HepG2 (cell line): ENCODE results near the gene FBXO28. TPM values are rescaled to one million over a fixed set of nuclear protein-coding genes. Genes with fewer than 3 reads are reported as not detected.

Experiments used
- ATAC-seq: fragments of 200-7000 bp; cut with Tn5 transposase; 3 replicates; pipeline ENCODE4 v1.9.1; 2020; ENCODE audit warnings: mild to moderate bottlenecking, moderate library complexity
- BruUV-seq: library from RNA; stranded (reverse); fragments of 400-500 nt; replicated peaks from 2 replicates; lab custom pipeline; 2021; lab: Mats Ljungman, UMichigan
- CTCF ChIA-PET: fragments of 300-600 bp; formaldehyde crosslinking; extraction: SDS; loops from one replicate; lab custom pipeline; 2021; ENCODE audit warnings: low total read pairs, inconsistent platforms, low intra/inter-chr PET ratio; lab: Yijun Ruan, JAX
- POLR2A ChIA-PET: fragments of 350-600 bp; sonication (Branson Sonifier 250); formaldehyde crosslinking; loops from one replicate; lab custom pipeline; 2020; ENCODE audit warnings: antibody characterized with exemption, inconsistent platforms; lab: Yijun Ruan, JAX
- DNase-seq: peaks from one replicate; pipeline ENCODE4 v3.0.0-alpha.2; 2015; ENCODE audit warnings: low spot score
- FAIRE-seq: peaks from 3 replicates; lab custom pipeline; 2011; peaks lifted over from hg19 to GRCh38; lab: Jason Lieb, UNC
- H2AFZ ChIP-seq: one replicate; pipeline ENCODE4 v1.6.1; 2011; ENCODE audit warnings: low read length, inconsistent platforms
- H3K27ac ChIP-seq: fragments of 300-600 bp; 3 replicates; pipeline ENCODE4 v1.8.0; 2011; ENCODE audit warnings: mixed run types, mild to moderate bottlenecking, mixed read lengths, low read length, inconsistent platforms; ENCODE audit not compliant: insufficient read depth; ENCODE audit errors: extremely low read length
- H3K27me3 ChIP-seq, 2 experiments: fragments of 200-600 bp in 1 of 2; 2 replicates in 1 of 2; 3 replicates in 1 of 2; pipeline versions ENCODE4 v1.6.0 to v1.8.0; 2011; ENCODE audit warnings: low read length in 2 of 2, mild to moderate bottlenecking in 2 of 2, moderate library complexity in 2 of 2, inconsistent platforms in 1 of 2; ENCODE audit not compliant: insufficient read depth in 2 of 2, control insufficient read depth in 1 of 2
- H3K36me3 ChIP-seq, 2 experiments: fragments of 200-600 bp in 1 of 2; replicated peaks in 1 of 2; 2 replicates in 1 of 2; 3 replicates in 1 of 2; pipeline versions ENCODE4 v1.5.1 to v1.8.0; 2011; ENCODE audit warnings: low read length in 2 of 2, inconsistent platforms in 1 of 2; ENCODE audit not compliant: insufficient read depth in 2 of 2, control insufficient read depth in 1 of 2
- H3K4me1 ChIP-seq: 2 replicates; pipeline ENCODE4 v1.5.1; 2012; ENCODE audit warnings: low read length, inconsistent platforms; ENCODE audit not compliant: insufficient read depth
- H3K4me2 ChIP-seq: 2 replicates; pipeline ENCODE4 v1.6.0; 2011; ENCODE audit warnings: low read depth, low read length, inconsistent platforms
- H3K4me3 ChIP-seq, 3 experiments: fragments of 200-600 bp in 1 of 3; sonication (generic), shearing (Covaris generic) in 1 of 3; replicated peaks in 1 of 3; 2 replicates each; pipeline ENCODE4 v1.5.1; 2011 to 2016; ENCODE audit warnings: low read length in 3 of 3, inconsistent platforms in 2 of 3, low read depth in 2 of 3, mild to moderate bottlenecking in 2 of 3, control low read depth in 1 of 3, mixed read lengths in 1 of 3; ENCODE audit not compliant: insufficient read depth in 1 of 3
- H3K79me2 ChIP-seq: one replicate; pipeline ENCODE4 v1.6.1; 2011; ENCODE audit warnings: low read length, inconsistent platforms; ENCODE audit not compliant: insufficient read depth
- H3K9ac ChIP-seq: 2 replicates; pipeline ENCODE4 v1.6.0; 2011; ENCODE audit warnings: mild to moderate bottlenecking, low read depth, low read length, inconsistent platforms; ENCODE audit not compliant: insufficient read depth
- H3K9me3 ChIP-seq: 2 replicates; pipeline ENCODE4 v1.5.1; 2012; ENCODE audit warnings: mild to moderate bottlenecking, low read length
- H4K20me1 ChIP-seq: 2 replicates; pipeline ENCODE4 v1.6.0; 2011; ENCODE audit warnings: inconsistent platforms, mild to moderate bottlenecking, low read length, moderate library complexity; ENCODE audit not compliant: insufficient read depth
- ARID2 ChIP-seq: sonication (generic); formaldehyde crosslinking; IDR thresholded peaks from 2 replicates; pipeline ENCODE4 v1.8.1; 2022; ENCODE audit warnings: mild to moderate bottlenecking, missing genetic modification reagents, borderline replicate concordance
- ELF4 ChIP-seq: sonication (generic); formaldehyde crosslinking; IDR thresholded peaks from 2 replicates; pipeline ENCODE4 v1.5.0; 2020; ENCODE audit warnings: missing genetic modification reagents, mild to moderate bottlenecking, moderate library complexity, borderline replicate concordance
- ETV5 ChIP-seq: IDR thresholded peaks from 2 replicates; pipeline ENCODE4 v1.6.1; 2018; ENCODE audit warnings: missing biosample characterization, missing genetic modification reagents, inconsistent platforms, borderline replicate concordance
- GABPB1 ChIP-seq: IDR thresholded peaks from 2 replicates; pipeline ENCODE4 v1.6.1; 2016; ENCODE audit warnings: mild to moderate bottlenecking, missing genetic modification reagents, moderate library complexity, missing compliant biosample characterization
- HNRNPH1 ChIP-seq: fragments of 200-400 bp; formaldehyde crosslinking; optimal IDR thresholded peaks from 2 replicates; pipeline ENCODE3; 2017; ENCODE audit warnings: mild to moderate bottlenecking, low read depth, low read length
- HOXA7 ChIP-seq: sonication (generic); formaldehyde crosslinking; IDR thresholded peaks from 2 replicates; pipeline ENCODE4 v1.8.1; 2022; ENCODE audit warnings: mild to moderate bottlenecking, missing genetic modification reagents, moderate library complexity
- MED8 ChIP-seq: sonication (generic); formaldehyde crosslinking; IDR thresholded peaks from 2 replicates; pipeline ENCODE4 v1.8.1; 2023; ENCODE audit warnings: mild to moderate bottlenecking, missing genetic modification reagents; ENCODE audit not compliant: insufficient replicate concordance
- NRL ChIP-seq: sonication (generic); formaldehyde crosslinking; IDR thresholded peaks from 2 replicates; pipeline ENCODE4 v1.5.0; 2020; ENCODE audit warnings: missing genetic modification reagents, mild to moderate bottlenecking, moderate library complexity, borderline replicate concordance
- PAWR ChIP-seq: sonication (generic); formaldehyde crosslinking; IDR thresholded peaks from 2 replicates; pipeline ENCODE4 v1.4.0; 2020; ENCODE audit warnings: missing genetic modification reagents, mild to moderate bottlenecking, borderline replicate concordance
- PLRG1 ChIP-seq: fragments of 450-650 bp; conservative IDR thresholded peaks from 2 replicates; pipeline ENCODE4 v1.6.1; 2016
- RFX3 ChIP-seq: IDR thresholded peaks from 2 replicates; pipeline ENCODE4 v1.6.1; 2016; ENCODE audit warnings: missing biosample characterization, missing genetic modification reagents
- TBL1XR1 ChIP-seq: fragments of 150-350 bp; IDR thresholded peaks from 2 replicates; pipeline ENCODE4 v1.6.1; 2014; ENCODE audit warnings: borderline replicate concordance, low read length; ENCODE audit not compliant: partially characterized antibody
- ZFP36 ChIP-seq: fragments of 150-350 bp; IDR thresholded peaks from 2 replicates; pipeline ENCODE4 v1.6.1; 2018; ENCODE audit warnings: borderline replicate concordance, low read length, low read depth; ENCODE audit not compliant: partially characterized antibody
- ZNF335 ChIP-seq: sonication (generic); formaldehyde crosslinking; IDR thresholded peaks from 2 replicates; pipeline ENCODE4 v1.4.0; 2020; ENCODE audit warnings: missing genetic modification reagents
- ZNF614 ChIP-seq: IDR thresholded peaks from 2 replicates; pipeline ENCODE4 v1.6.1; 2018; ENCODE audit warnings: missing biosample characterization, missing genetic modification reagents, inconsistent platforms, borderline replicate concordance
- WGBS: methylation state at CpG from one replicate; pipeline ENCODE4 v1.1.6; 2017; ENCODE audit warnings: low lambda C conversion rate; 5-methylcytosine and 5-hydroxymethylcytosine counted together
- in situ Hi-C: cut with HindIII; loops from 2 replicates; pipeline ENCODE4 v1.10.0; 2017; ENCODE audit warnings: low pct_unique_long_range_greater_than_20kb; ENCODE audit not compliant: extremely low pct_ligation_motif_present
- intact Hi-C: fragments of 100-400 bp; cut with micrococcal nuclease; formaldehyde crosslinking; loops from one replicate; pipeline ENCODE4 v1.10.0; 2022; ENCODE audit not compliant: unreplicated experiment
- polyA plus RNA-seq, 8 experiments: library from polyadenylated mRNA; depleted of rRNA in 3 of 8; stranded (reverse) in 7 of 8; unstranded in 1 of 8; fragments of >200 nt; fragmentation: Illumina TruSeq in 4 of 8; extraction: Trizol in 4 of 8; gene quantifications; 2 replicates each; pipeline versions ENCODE4 v1.2.1 to v1.2.3, GENCODE V29; 2011 to 2016; ENCODE audit warnings: low read depth in 4 of 8, missing spikeins in 1 of 8, mixed read lengths in 1 of 8; ENCODE audit not compliant: insufficient read depth in 1 of 8
- total RNA-seq, 5 experiments: library from RNA; depleted of rRNA; stranded (reverse); fragments of >200 nt; fragmentation: Illumina TruSeq; extraction: Trizol; gene quantifications; 2 replicates each; pipeline ENCODE4 v1.2.3, GENCODE V29; 2016; ENCODE audit warnings: low read depth in 1 of 5
- TF ChIP-seq, protein P1 (sequence below): sonication (generic); formaldehyde crosslinking; IDR thresholded peaks from 2 replicates; pipeline ENCODE4 v1.4.0; 2020; ENCODE audit warnings: missing genetic modification reagents
- TF ChIP-seq, protein P2 (sequence below): sonication (generic); formaldehyde crosslinking; conservative IDR thresholded peaks from 2 replicates; pipeline ENCODE4 v1.8.0; 2022; ENCODE audit warnings: low read depth, missing genetic modification reagents
- TF ChIP-seq, protein P3 (sequence below): sonication (generic); formaldehyde crosslinking; IDR thresholded peaks from 2 replicates; pipeline ENCODE4 v1.9.0; 2021; ENCODE audit warnings: missing genetic modification reagents, borderline replicate concordance
- TF ChIP-seq, protein P4 (sequence below): sonication (generic); formaldehyde crosslinking; IDR thresholded peaks from 2 replicates; pipeline ENCODE4 v1.5.0; 2020; ENCODE audit warnings: missing genetic modification reagents

FBXO28 gene
- total and polyA plus RNA-seq, 2 of the 13 experiments (the other 11 are each of a cell fraction or from before 2014, with no cell fraction given) = 8.5 to 29.1 TPM

DNA sequence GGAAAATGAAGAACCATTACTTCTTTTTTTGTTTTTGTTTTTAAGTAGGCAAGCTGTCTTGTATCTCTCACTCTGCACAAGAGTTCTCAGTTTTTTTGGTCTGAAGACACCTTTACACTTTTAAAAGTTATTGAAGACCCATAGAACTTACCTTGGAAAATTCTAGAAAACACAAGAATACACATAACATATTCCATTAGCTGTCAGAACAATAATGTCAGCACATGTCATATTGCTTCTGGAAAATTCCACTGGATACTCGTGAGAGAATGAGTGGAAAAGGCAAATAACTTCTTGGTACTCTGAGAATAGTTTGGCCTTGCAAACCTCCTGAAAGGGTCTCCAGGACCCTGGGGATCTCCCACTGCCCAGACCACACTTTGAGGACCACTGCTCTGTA is 4.8 kb downstream of the FBXO28 start:
- in situ Hi-C loops = loop anchor here (5.0 kb wide), 1 partner anchor 214 kb away; the partner anchor contains the start of gene NVL
- ATAC-seq (no peak), FAIRE-seq (no peak), DNase-seq (no peak)
- Histone ChIP-seq H3K4me1 (peaks cover 17% of the 10 kb centered on the region), H3K36me3 (peaks cover 0 to 7% of the 10 kb centered on the region in 2 experiments; a peak in 3 of 5 replicates), H2AFZ (no peak overlapping the region), H3K9me3 (no peaks in the 10 kb centered on the region), H4K20me1 (peaks cover 9% of the 10 kb centered on the region), H3K9ac (no peak overlapping the region), H3K4me3 (no peak overlapping the region), H3K4me2 (no peak overlapping the region), H3K27ac (no peak overlapping the region), H3K79me2 (peaks cover 77% of the 10 kb centered on the region), H3K27me3 (no peaks in the 10 kb centered on the region; a peak in 1 of 5 replicates)
- no TSS peak for BruUV-seq
- 100% methylated on average over 1 of the region's 1 CpG for WGBS
- ChIA-PET POLR2A (no interaction called here), CTCF (no interaction called here)
- intact Hi-C loops = loop anchor here (5.0 to 10.0 kb wide), 2 partner anchors 336 to 809 kb away; partner anchors contain the start of gene DNAH14
- TF ChIP-seq HNRNPH1 (no peak), PLRG1 (no peak), PAWR (no peak), GABPB1 (no peak), HOXA7 (CRISPR knock-in tag) (no peak), MED8 (CRISPR knock-in tag) (no peak), ARID2 (CRISPR knock-in tag) (no peak), TBL1XR1 (no peak), RFX3 (no peak), ELF4 (CRISPR knock-in tag) (no peak), ZNF614 (no peak), ETV5 (CRISPR knock-in tag) (no peak), NRL (CRISPR knock-in tag) (no peak), ZFP36 (no peak), ZNF335 (no peak)
- TF ChIP-seq, protein P1, sequence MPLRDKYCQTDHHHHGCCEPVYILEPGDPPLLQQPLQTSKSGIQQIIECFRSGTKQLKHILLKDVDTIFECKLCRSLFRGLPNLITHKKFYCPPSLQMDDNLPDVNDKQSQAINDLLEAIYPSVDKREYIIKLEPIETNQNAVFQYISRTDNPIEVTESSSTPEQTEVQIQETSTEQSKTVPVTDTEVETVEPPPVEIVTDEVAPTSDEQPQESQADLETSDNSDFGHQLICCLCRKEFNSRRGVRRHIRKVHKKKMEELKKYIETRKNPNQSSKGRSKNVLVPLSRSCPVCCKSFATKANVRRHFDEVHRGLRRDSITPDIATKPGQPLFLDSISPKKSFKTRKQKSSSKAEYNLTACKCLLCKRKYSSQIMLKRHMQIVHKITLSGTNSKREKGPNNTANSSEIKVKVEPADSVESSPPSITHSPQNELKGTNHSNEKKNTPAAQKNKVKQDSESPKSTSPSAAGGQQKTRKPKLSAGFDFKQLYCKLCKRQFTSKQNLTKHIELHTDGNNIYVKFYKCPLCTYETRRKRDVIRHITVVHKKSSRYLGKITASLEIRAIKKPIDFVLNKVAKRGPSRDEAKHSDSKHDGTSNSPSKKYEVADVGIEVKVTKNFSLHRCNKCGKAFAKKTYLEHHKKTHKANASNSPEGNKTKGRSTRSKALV = no peak
- TF ChIP-seq, protein P2, sequence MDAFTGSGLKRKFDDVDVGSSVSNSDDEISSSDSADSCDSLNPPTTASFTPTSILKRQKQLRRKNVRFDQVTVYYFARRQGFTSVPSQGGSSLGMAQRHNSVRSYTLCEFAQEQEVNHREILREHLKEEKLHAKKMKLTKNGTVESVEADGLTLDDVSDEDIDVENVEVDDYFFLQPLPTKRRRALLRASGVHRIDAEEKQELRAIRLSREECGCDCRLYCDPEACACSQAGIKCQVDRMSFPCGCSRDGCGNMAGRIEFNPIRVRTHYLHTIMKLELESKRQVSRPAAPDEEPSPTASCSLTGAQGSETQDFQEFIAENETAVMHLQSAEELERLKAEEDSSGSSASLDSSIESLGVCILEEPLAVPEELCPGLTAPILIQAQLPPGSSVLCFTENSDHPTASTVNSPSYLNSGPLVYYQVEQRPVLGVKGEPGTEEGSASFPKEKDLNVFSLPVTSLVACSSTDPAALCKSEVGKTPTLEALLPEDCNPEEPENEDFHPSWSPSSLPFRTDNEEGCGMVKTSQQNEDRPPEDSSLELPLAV (CRISPR knock-in tag) = no peak
- TF ChIP-seq, protein P3, sequence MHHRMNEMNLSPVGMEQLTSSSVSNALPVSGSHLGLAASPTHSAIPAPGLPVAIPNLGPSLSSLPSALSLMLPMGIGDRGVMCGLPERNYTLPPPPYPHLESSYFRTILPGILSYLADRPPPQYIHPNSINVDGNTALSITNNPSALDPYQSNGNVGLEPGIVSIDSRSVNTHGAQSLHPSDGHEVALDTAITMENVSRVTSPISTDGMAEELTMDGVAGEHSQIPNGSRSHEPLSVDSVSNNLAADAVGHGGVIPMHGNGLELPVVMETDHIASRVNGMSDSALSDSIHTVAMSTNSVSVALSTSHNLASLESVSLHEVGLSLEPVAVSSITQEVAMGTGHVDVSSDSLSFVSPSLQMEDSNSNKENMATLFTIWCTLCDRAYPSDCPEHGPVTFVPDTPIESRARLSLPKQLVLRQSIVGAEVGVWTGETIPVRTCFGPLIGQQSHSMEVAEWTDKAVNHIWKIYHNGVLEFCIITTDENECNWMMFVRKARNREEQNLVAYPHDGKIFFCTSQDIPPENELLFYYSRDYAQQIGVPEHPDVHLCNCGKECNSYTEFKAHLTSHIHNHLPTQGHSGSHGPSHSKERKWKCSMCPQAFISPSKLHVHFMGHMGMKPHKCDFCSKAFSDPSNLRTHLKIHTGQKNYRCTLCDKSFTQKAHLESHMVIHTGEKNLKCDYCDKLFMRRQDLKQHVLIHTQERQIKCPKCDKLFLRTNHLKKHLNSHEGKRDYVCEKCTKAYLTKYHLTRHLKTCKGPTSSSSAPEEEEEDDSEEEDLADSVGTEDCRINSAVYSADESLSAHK (CRISPR knock-in tag) = no peak
- TF ChIP-seq, protein P4, sequence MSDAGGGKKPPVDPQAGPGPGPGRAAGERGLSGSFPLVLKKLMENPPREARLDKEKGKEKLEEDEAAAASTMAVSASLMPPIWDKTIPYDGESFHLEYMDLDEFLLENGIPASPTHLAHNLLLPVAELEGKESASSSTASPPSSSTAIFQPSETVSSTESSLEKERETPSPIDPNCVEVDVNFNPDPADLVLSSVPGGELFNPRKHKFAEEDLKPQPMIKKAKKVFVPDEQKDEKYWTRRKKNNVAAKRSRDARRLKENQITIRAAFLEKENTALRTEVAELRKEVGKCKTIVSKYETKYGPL (CRISPR knock-in tag) = no peak
